Lower leg skin (tissue), 4 donors: ENCODE results near the gene CNOT10. TPM values are rescaled to one million over a fixed set of nuclear protein-coding genes. Genes with fewer than 3 reads are reported as not detected.
"Not testable (repeated sequence)": the region's sequence is repeated elsewhere in the genome, so short reads cannot be mapped to it uniquely, and the experiment has no call there.

ENCODE experiments used
- DNase-seq, 2 donors: peaks; one replicate each; pipeline ENCODE4 v3.0.0-alpha.2; 2019; ENCODE audit warnings: low spot score in 2 of 2
- H3K4me3 ChIP-seq: fragments of 200-600 bp; sonication (generic); 2 replicates; pipeline ENCODE4 v1.5.1; 2017; ENCODE audit warnings: mild to moderate bottlenecking, low read depth; ENCODE audit not compliant: poor library complexity, severe bottlenecking
- CTCF ChIP-seq, 3 donors: fragments of 450-650 bp; IDR thresholded peaks; one replicate each; pipeline ENCODE4 v1.5.1; 2016; ENCODE audit warnings: antibody characterized with exemption in 3 of 3, mild to moderate bottlenecking in 3 of 3, moderate library complexity in 2 of 3
- POLR2A ChIP-seq, 2 donors: fragments of 450-650 bp; IDR thresholded peaks; one replicate each; pipeline ENCODE4 v1.6.1; 2016 to 2017; ENCODE audit warnings: antibody characterized with exemption in 2 of 2, mild to moderate bottlenecking in 1 of 2, moderate library complexity in 1 of 2
- WGBS, 2 donors: methylation state at CpG; one replicate each; pipeline ENCODE4 v1.1.5; 2018; 5-methylcytosine and 5-hydroxymethylcytosine counted together
- intact Hi-C: fragments of 100-400 bp; cut with DNase I; formaldehyde crosslinking; loops from one replicate; pipeline ENCODE4 v1.15.0; 2023; ENCODE audit warnings: low total_unique reads
- total RNA-seq, 4 donors: library from RNA; depleted of rRNA; stranded (reverse); fragments of >200 nt; gene quantifications; one replicate each; pipeline ENCODE4 v1.1.0, GENCODE V29; 2016

Gene CNOT10
- total RNA-seq, 4 donors from 2014 or later: 22.2 to 28.2 (median 24.0) TPM

- no peak for TF ChIP-seq CTCF (IDR thresholded peaks at IDR 0.05)
- TF ChIP-seq POLR2A (IDR thresholded peaks at IDR 0.05): no peak
- H3K4me3 ChIP-seq: no peak overlapping the region
- 94 to 98% methylated on average over 5 of the region's 5 CpGs for WGBS, 2 donors
- DNase-seq: no peak
- intact Hi-C loops: no loop called here
Observed at GRCh38 chr3:32719931-32720330, 34.9 kb downstream of the CNOT10 start.

- DNase-seq: no peak
- H3K4me3 ChIP-seq: no peak overlapping the region
- TF ChIP-seq POLR2A (IDR thresholded peaks at IDR 0.05) (no peak), CTCF (IDR thresholded peaks at IDR 0.05) (no peak)
- intact Hi-C loops: no loop called here
Observed at GRCh38 chr3:32725721-32726120, 40.7 kb downstream of the CNOT10 start.

GRCh38 chr3:32733631-32734229, 48.7 kb downstream of the CNOT10 start:
- TF ChIP-seq CTCF (IDR thresholded peaks at IDR 0.05) (no peak), POLR2A (IDR thresholded peaks at IDR 0.05) (no peak)
- no peak overlapping the region for H3K4me3 ChIP-seq
- no peak for DNase-seq
- intact Hi-C loops: loop anchor here (10.0 kb wide), 1 partner anchor 201 kb away; no protein-coding TSS in a partner anchor

- H3K4me3 ChIP-seq: no peak overlapping the region
- intact Hi-C loops: loop anchor here (10.0 kb wide), 1 partner anchor 200 kb away; no protein-coding TSS in a partner anchor
- TF ChIP-seq CTCF (IDR thresholded peaks at IDR 0.05) (no peak), POLR2A (IDR thresholded peaks at IDR 0.05) (no peak)
- DNase-seq: no peak
- WGBS, 2 donors: 95 to 96% methylated on average over 3 of the region's 3 CpGs
Observed at GRCh38 chr3:32734756-32735155, 49.8 kb downstream of the CNOT10 start.

- H3K4me3 ChIP-seq, DNase-seq, intact Hi-C loops: not testable (repeated sequence)
- whole genome bisulfite sequencing, 2 donors: 97% methylated on average over 6 of the region's 6 CpGs
Observed at GRCh38 chr3:32743470-32743869, 58.5 kb downstream of the CNOT10 start.

- DNase-seq: no peak
- 64 to 66% methylated on average over 2 of the region's 2 CpGs for WGBS, 2 donors
- intact Hi-C loops: no loop called here
- H3K4me3 ChIP-seq: no peak overlapping the region
- TF ChIP-seq POLR2A (IDR thresholded peaks at IDR 0.05) (no peak), CTCF (IDR thresholded peaks at IDR 0.05) (no peak)
Observed at GRCh38 chr3:32743934-32744333, 58.9 kb downstream of the CNOT10 start.
